A549 (cell line): ENCODE results near the gene GMDS. TPM values are rescaled to one million over a fixed set of nuclear protein-coding genes. Genes with fewer than 3 reads are reported as not detected.

Experiments used
- ATAC-seq, 2 experiments: fragments of 200-7000 bp in 1 of 2; fragments of >200 bp in 1 of 2; cut with Nextera tagmentation in 1 of 2; cut with Tn5 transposase in 1 of 2; 3 replicates each; pipeline versions ENCODE4 v1.8.0 to v1.9.1; 2018 to 2020; ENCODE audit warnings: mild to moderate bottlenecking in 1 of 2, moderate library complexity in 1 of 2
- CTCF ChIA-PET: fragments of 300-600 bp; sonication (Branson Sonifier 250); formaldehyde crosslinking; extraction: SDS; loops from one replicate; lab custom pipeline; 2021; ENCODE audit warnings: antibody characterized with exemption, inconsistent platforms; lab: Yijun Ruan, JAX
- POLR2A ChIA-PET: fragments of 350-600 bp; formaldehyde crosslinking; extraction: SDS; loops from one replicate; lab custom pipeline; 2021; ENCODE audit warnings: antibody characterized with exemption, inconsistent platforms; lab: Yijun Ruan, JAX
- DNase-seq, 2 experiments: peaks; one replicate each; pipeline versions ENCODE4 v3.0.0 to v3.0.0-alpha.2; 2011 to 2016; ENCODE audit warnings: low read depth in 1 of 2, low spot score in 1 of 2
- FAIRE-seq: peaks from 2 replicates; lab custom pipeline; 2011; peaks lifted over from hg19 to GRCh38; lab: Jason Lieb, UNC
- H3K27ac ChIP-seq, 2 experiments: fragments of >200 bp; sonication (Bioruptor Twin); formaldehyde crosslinking; 3 replicates each; pipeline ENCODE4 v1.5.1; 2016 to 2017
- H3K4me1 ChIP-seq: fragments of >200 bp; sonication (Bioruptor Twin); formaldehyde crosslinking; 3 replicates; pipeline ENCODE4 v1.6.1; 2016
- H3K4me2 ChIP-seq: fragments of >200 bp; sonication (Bioruptor Twin); formaldehyde crosslinking; 3 replicates; pipeline ENCODE4 v1.6.1; 2016
- H3K4me3 ChIP-seq: fragments of >200 bp; sonication (Bioruptor Twin); formaldehyde crosslinking; 3 replicates; pipeline ENCODE4 v1.5.1; 2016
- H3K9me3 ChIP-seq: fragments of >200 bp; sonication (Bioruptor Twin); formaldehyde crosslinking; 3 replicates; pipeline ENCODE4 v1.6.1; 2016
- ATOH8 ChIP-seq: fragments of 250-450 bp; sonication (Bioruptor Pico); IDR thresholded peaks from 2 replicates; pipeline ENCODE4 v1.5.0; 2020; ENCODE audit warnings: low read depth, mild to moderate bottlenecking, moderate library complexity
- CTCF ChIP-seq: fragments of >200 bp; sonication (Bioruptor Twin); formaldehyde crosslinking; IDR thresholded peaks from 3 replicates; pipeline ENCODE4 v1.5.1; 2016
- EP300 ChIP-seq, 2 experiments: fragments of >200 bp; sonication (Bioruptor Twin); formaldehyde crosslinking; IDR thresholded peaks; 2 replicates in 1 of 2; 3 replicates in 1 of 2; pipeline ENCODE4 v1.6.1; 2016 to 2017
- ESRRA ChIP-seq: fragments of 150-350 bp; IDR thresholded peaks from 2 replicates; pipeline ENCODE4 v1.6.1; 2014; ENCODE audit warnings: mild to moderate bottlenecking, low read length, borderline replicate concordance
- FOXS1 ChIP-seq: fragments of 250-450 bp; sonication (Bioruptor Pico); IDR thresholded peaks from 2 replicates; pipeline ENCODE4 v1.5.0; 2020; ENCODE audit warnings: mild to moderate bottlenecking, moderate library complexity
- HDAC2 ChIP-seq: fragments of 200-600 bp; sonication (generic); IDR thresholded peaks from 2 replicates; pipeline ENCODE4 v1.6.1; 2016
- HEYL ChIP-seq: fragments of 250-450 bp; sonication (Bioruptor Pico); IDR thresholded peaks from 2 replicates; pipeline ENCODE4 v1.8.0; 2021; ENCODE audit warnings: mild to moderate bottlenecking, moderate library complexity
- HOXA7 ChIP-seq: fragments of 250-450 bp; sonication (Bioruptor Pico); IDR thresholded peaks from 2 replicates; pipeline ENCODE4 v1.5.0; 2020; ENCODE audit warnings: mild to moderate bottlenecking, moderate library complexity
- HOXB13 ChIP-seq: fragments of 250-450 bp; sonication (Bioruptor Pico); IDR thresholded peaks from 2 replicates; pipeline ENCODE4 v1.5.0; 2020; ENCODE audit warnings: low read depth, mild to moderate bottlenecking, moderate library complexity
- HOXB5 ChIP-seq: fragments of 250-450 bp; sonication (Bioruptor Pico); IDR thresholded peaks from 2 replicates; pipeline ENCODE4 v1.5.0; 2020; ENCODE audit warnings: mild to moderate bottlenecking, moderate library complexity
- KDM1A ChIP-seq: fragments of 200-600 bp; sonication (generic); IDR thresholded peaks from 2 replicates; pipeline ENCODE4 v1.6.1; 2016; ENCODE audit warnings: low read depth, mild to moderate bottlenecking
- MYC ChIP-seq: IDR thresholded peaks from 2 replicates; pipeline ENCODE4 v1.6.1; 2012; ENCODE audit warnings: mild to moderate bottlenecking, inconsistent platforms, low read length, improper control_type of control experiment, borderline replicate concordance
- POLR2AphosphoS2 ChIP-seq: conservative IDR thresholded peaks from 2 replicates; pipeline ENCODE4 v1.6.1; 2012; ENCODE audit warnings: low read length, improper control_type of control experiment, inconsistent platforms
- RARB ChIP-seq: fragments of 250-450 bp; sonication (Bioruptor Pico); IDR thresholded peaks from 2 replicates; pipeline ENCODE4 v1.8.0; 2021; ENCODE audit warnings: mild to moderate bottlenecking, moderate library complexity
- RCOR1 ChIP-seq: fragments of 150-350 bp; IDR thresholded peaks from 2 replicates; pipeline ENCODE4 v1.6.1; 2014; ENCODE audit warnings: antibody characterized with exemption, low read length, low read depth
- SMC3 ChIP-seq: fragments of >200 bp; sonication (Bioruptor Twin); formaldehyde crosslinking; IDR thresholded peaks from 3 replicates; pipeline ENCODE4 v1.6.1; 2018; ENCODE audit warnings: inconsistent platforms
- SREBF2 ChIP-seq: fragments of 450-650 bp; IDR thresholded peaks from 2 replicates; pipeline ENCODE4 v1.6.1; 2014; ENCODE audit warnings: mild to moderate bottlenecking, moderate library complexity
- TFCP2L1 ChIP-seq: fragments of 250-450 bp; sonication (Bioruptor Pico); IDR thresholded peaks from 2 replicates; pipeline ENCODE4 v1.5.0; 2021; ENCODE audit warnings: mild to moderate bottlenecking
- ZC3H11A ChIP-seq: fragments of 450-650 bp; IDR thresholded peaks from 2 replicates; pipeline ENCODE4 v1.6.1; 2014; ENCODE audit warnings: antibody characterized with exemption, mild to moderate bottlenecking
- ZFP36 ChIP-seq: fragments of 450-650 bp; IDR thresholded peaks from 2 replicates; pipeline ENCODE4 v1.6.1; 2014; ENCODE audit warnings: borderline replicate concordance; ENCODE audit not compliant: partially characterized antibody
- ZSCAN20 ChIP-seq: fragments of 250-450 bp; sonication (Bioruptor Pico); IDR thresholded peaks from 2 replicates; pipeline ENCODE4 v1.8.0; 2022; ENCODE audit warnings: mild to moderate bottlenecking, moderate library complexity
- WGBS: methylation state at CpG from one replicate; pipeline ENCODE4 v1.1.6; 2017; ENCODE audit errors: missing lambda C conversion rate; 5-methylcytosine and 5-hydroxymethylcytosine counted together
- polyA plus RNA-seq, 4 experiments: library from polyadenylated mRNA; depleted of rRNA in 3 of 4; stranded (reverse); fragments of >200 nt; fragmentation: RNase III in 1 of 4; extraction: RNeasy Plus Mini Kit Qiagen cat#74134 plus additional on column Dnase treatment in 1 of 4; gene quantifications; 2 replicates in 3 of 4; 3 replicates in 1 of 4; pipeline ENCODE4 v1.2.3, GENCODE V29; 2011 to 2017
- TF ChIP-seq, protein P1 (sequence below): IDR thresholded peaks from 2 replicates; pipeline ENCODE4 v1.6.1; 2012
- TF ChIP-seq, protein P2 (sequence below): IDR thresholded peaks from 2 replicates; pipeline ENCODE4 v1.6.1; 2012
- TF ChIP-seq, protein P3 (sequence below): fragments of 450-650 bp; IDR thresholded peaks from 2 replicates; pipeline ENCODE4 v1.6.1; 2014; ENCODE audit warnings: antibody characterized with exemption

The GMDS gene
- polyA plus RNA-seq, 2 of the 4 experiments (the other 2 are of a cell fraction): 9.9 to 12.4 TPM

- DNase-seq (no peak), ATAC-seq (no peak), FAIRE-seq (no peak)
- Histone ChIP-seq H3K4me2 (no peak overlapping the region), H3K4me1 (no peaks in the 10 kb centered on the region), H3K27ac (no peak overlapping the region), H3K9me3 (no peaks in the 10 kb centered on the region), H3K4me3 (no peak overlapping the region)
- WGBS: 64% methylated on average over 12 of the region's 12 CpGs
- TF ChIP-seq POLR2AphosphoS2: no peak
- TF ChIP-seq KDM1A: no peak
- TF ChIP-seq ESRRA: no peak
- no peak for TF ChIP-seq ZC3H11A
- TF ChIP-seq SREBF2: no peak
- TF ChIP-seq HOXA7 (CRISPR knock-in tag): no peak
- TF ChIP-seq RARB (CRISPR knock-in tag): no peak
- TF ChIP-seq, protein P1, sequence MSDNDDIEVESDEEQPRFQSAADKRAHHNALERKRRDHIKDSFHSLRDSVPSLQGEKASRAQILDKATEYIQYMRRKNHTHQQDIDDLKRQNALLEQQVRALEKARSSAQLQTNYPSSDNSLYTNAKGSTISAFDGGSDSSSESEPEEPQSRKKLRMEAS: no peak
- TF ChIP-seq SMC3: no peak
- TF ChIP-seq RCOR1: no peak
- TF ChIP-seq ATOH8: no peak
- no peak for TF ChIP-seq EP300 (IDR thresholded peaks at IDR 0.05)
- TF ChIP-seq ZFP36: no peak
- no peak for TF ChIP-seq HOXB5 (CRISPR knock-in tag)
- ChIA-PET POLR2A (no interaction called here), CTCF (no interaction called here)
These were observed 600.8 kb downstream of the GMDS start for GRCh38 chr6:1644516-1645060.

DNA sequence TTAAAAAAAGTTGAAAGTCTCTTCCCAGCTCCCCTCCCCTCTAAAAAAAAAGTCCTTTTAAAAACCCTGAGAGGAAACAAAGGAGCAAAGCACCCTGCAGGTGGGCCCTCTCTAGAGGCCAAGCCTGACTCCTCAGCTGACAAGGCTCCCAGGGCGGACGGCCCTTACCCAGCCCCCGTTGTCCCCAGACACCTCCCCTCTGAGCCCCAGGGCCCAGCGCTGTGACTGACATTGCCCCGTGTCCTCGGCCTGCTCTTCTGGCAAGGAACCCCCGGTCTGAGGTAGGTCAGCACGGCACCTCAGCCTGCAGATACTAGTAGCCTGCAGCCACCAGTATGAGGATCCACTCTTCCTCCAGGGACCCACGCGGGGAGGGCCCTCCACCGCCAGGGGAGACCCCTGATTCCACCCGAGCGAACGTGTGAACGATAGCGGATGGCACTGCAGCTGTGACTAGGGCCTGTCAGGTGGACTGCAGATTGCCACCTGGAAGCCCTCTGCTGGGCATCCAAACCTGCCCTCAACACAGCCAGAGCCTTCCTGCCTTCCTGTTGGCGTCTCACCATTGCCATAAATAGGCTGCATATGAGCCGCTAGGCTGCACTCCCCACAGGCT is 601.5 kb downstream of the GMDS start:
- POLR2A ChIA-PET: no interaction called here

More for the DNA sequence above, 601.5 kb downstream of the GMDS start:
- DNase-seq: no peak
- no peak for FAIRE-seq
- no peaks in the 10 kb centered on the region for H3K4me1 ChIP-seq
- 92% methylated on average over 11 of the region's 18 CpGs for WGBS
- no peak overlapping the region for H3K4me3 ChIP-seq
- ATAC-seq: no peak
- TF ChIP-seq HEYL (CRISPR knock-in tag) (no peak), ATOH8 (no peak), FOXS1 (CRISPR knock-in tag) (no peak), MYC (no peak), RCOR1 (no peak), CTCF (no peak), HDAC2 (no peak), HOXA7 (CRISPR knock-in tag) (no peak), TFCP2L1 (CRISPR knock-in tag) (no peak), ZSCAN20 (CRISPR knock-in tag) (no peak), HOXB13 (CRISPR knock-in tag) (no peak), ESRRA (no peak), POLR2AphosphoS2 (no peak), SMC3 (no peak)
- TF ChIP-seq, protein P2, sequence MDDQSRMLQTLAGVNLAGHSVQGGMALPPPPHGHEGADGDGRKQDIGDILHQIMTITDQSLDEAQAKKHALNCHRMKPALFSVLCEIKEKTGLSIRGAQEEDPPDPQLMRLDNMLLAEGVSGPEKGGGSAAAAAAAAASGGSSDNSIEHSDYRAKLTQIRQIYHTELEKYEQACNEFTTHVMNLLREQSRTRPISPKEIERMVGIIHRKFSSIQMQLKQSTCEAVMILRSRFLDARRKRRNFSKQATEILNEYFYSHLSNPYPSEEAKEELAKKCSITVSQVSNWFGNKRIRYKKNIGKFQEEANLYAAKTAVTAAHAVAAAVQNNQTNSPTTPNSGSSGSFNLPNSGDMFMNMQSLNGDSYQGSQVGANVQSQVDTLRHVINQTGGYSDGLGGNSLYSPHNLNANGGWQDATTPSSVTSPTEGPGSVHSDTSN: no peak
- TF ChIP-seq, protein P1: no peak
- TF ChIP-seq, protein P3, sequence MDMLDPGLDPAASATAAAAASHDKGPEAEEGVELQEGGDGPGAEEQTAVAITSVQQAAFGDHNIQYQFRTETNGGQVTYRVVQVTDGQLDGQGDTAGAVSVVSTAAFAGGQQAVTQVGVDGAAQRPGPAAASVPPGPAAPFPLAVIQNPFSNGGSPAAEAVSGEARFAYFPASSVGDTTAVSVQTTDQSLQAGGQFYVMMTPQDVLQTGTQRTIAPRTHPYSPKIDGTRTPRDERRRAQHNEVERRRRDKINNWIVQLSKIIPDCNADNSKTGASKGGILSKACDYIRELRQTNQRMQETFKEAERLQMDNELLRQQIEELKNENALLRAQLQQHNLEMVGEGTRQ: no peak
- H3K27ac ChIP-seq: no peak overlapping the region
- no peaks in the 10 kb centered on the region for H3K9me3 ChIP-seq
- no peak overlapping the region for H3K4me2 ChIP-seq
- CTCF ChIA-PET: interaction anchor here (0.7 kb wide), 1 partner anchor 255 kb away, joined by 3 read pairs; no protein-coding TSS in a partner anchor
